GM23248 (cell line): Measurements from ENCODE around the gene NRG3. TPM values are rescaled to one million over a fixed set of nuclear protein-coding genes. Genes with fewer than 3 reads are reported as not detected.

Source experiments
- DNase-seq: peaks from one replicate; pipeline ENCODE4 v3.0.0-alpha.2; 2015
- H2AFZ ChIP-seq: fragments of 200-600 bp; sonication (generic); 2 replicates; pipeline ENCODE4 v1.6.1; 2016; ENCODE audit warnings: antibody characterized with exemption
- H3F3A ChIP-seq: fragments of 200-600 bp; sonication (generic); 2 replicates; pipeline ENCODE4 v1.6.1; 2016; ENCODE audit warnings: mild to moderate bottlenecking, antibody characterized with exemption, mixed run types; ENCODE audit not compliant: insufficient read depth
- H3K27ac ChIP-seq: fragments of 200-600 bp; sonication (generic); 2 replicates; pipeline ENCODE4 v1.5.1; 2016; ENCODE audit warnings: mild to moderate bottlenecking
- H3K27me3 ChIP-seq: fragments of 200-600 bp; sonication (generic); replicated peaks from 2 replicates; pipeline ENCODE4 v1.6.1; 2016; ENCODE audit warnings: mild to moderate bottlenecking; ENCODE audit not compliant: insufficient read depth
- H3K36me3 ChIP-seq: fragments of 200-600 bp; sonication (generic); 2 replicates; pipeline ENCODE4 v1.6.1; 2016; ENCODE audit warnings: low read depth, mild to moderate bottlenecking
- H3K4me1 ChIP-seq: fragments of 200-600 bp; sonication (generic); 2 replicates; pipeline ENCODE4 v1.6.1; 2016; ENCODE audit warnings: mild to moderate bottlenecking; ENCODE audit not compliant: insufficient read depth
- H3K4me2 ChIP-seq: fragments of 200-600 bp; sonication (generic); one replicate; pipeline ENCODE4 v1.6.1; 2016; ENCODE audit warnings: mild to moderate bottlenecking; ENCODE audit not compliant: unreplicated experiment
- H3K4me3 ChIP-seq: fragments of 200-600 bp; sonication (generic); 2 replicates; pipeline ENCODE4 v1.5.1; 2016; ENCODE audit warnings: mild to moderate bottlenecking
- H3K79me2 ChIP-seq: fragments of 200-600 bp; sonication (generic); 2 replicates; pipeline ENCODE4 v1.6.1; 2016; ENCODE audit warnings: mild to moderate bottlenecking; ENCODE audit not compliant: insufficient read depth
- H3K9ac ChIP-seq: fragments of 200-600 bp; sonication (generic); 2 replicates; pipeline ENCODE4 v1.6.1; 2016; ENCODE audit warnings: mild to moderate bottlenecking
- H3K9me2 ChIP-seq: fragments of 200-600 bp; sonication (generic); 2 replicates; pipeline ENCODE4 v1.6.1; 2016; ENCODE audit warnings: mixed run types, mild to moderate bottlenecking, moderate library complexity; ENCODE audit not compliant: insufficient read depth
- H3K9me3 ChIP-seq: fragments of 200-600 bp; sonication (generic); one replicate; pipeline ENCODE4 v1.6.1; 2017; ENCODE audit warnings: low read depth
- H4K20me1 ChIP-seq: fragments of 200-600 bp; sonication (generic); 2 replicates; pipeline ENCODE4 v1.6.0; 2016; ENCODE audit not compliant: insufficient read depth
- EZH2 ChIP-seq: fragments of 200-600 bp; sonication (generic); IDR thresholded peaks from 2 replicates; pipeline ENCODE4 v1.6.1; 2018; ENCODE audit warnings: antibody characterized with exemption, mild to moderate bottlenecking; ENCODE audit not compliant: insufficient read depth, poor library complexity, severe bottlenecking
- EZH2phosphoT487 ChIP-seq: fragments of 200-600 bp; sonication (generic); IDR thresholded peaks from 2 replicates; pipeline ENCODE4 v1.6.1; 2018; ENCODE audit warnings: antibody characterized with exemption, moderate library complexity, mild to moderate bottlenecking, low read depth; ENCODE audit not compliant: insufficient read depth
- WGBS, 2 experiments: methylation state at CpG; one replicate each; pipeline ENCODE4 v1.1.6; 2015 to 2017; ENCODE audit warnings: low lambda C conversion rate in 2 of 2, low coverage in 1 of 2; ENCODE audit errors: missing lambda C conversion rate in 2 of 2; 5-methylcytosine and 5-hydroxymethylcytosine counted together
- in situ Hi-C: fragments of 300-500 bp; cut with MboI; formaldehyde crosslinking; loops from 2 replicates; pipeline ENCODE4 v1.15.0; 2020
- polyA plus RNA-seq: library from polyadenylated mRNA; unstranded; fragments of >200 nt; fragmentation: Nextera tagmentation; extraction: Ambion mirVana; gene quantifications from 2 replicates; pipeline ENCODE4 v1.2.1, GENCODE V29; 2016
- total RNA-seq: library from RNA; depleted of rRNA; stranded (reverse); fragments of >200 nt; shearing (Covaris generic); gene quantifications from 2 replicates; pipeline ENCODE4 v1.2.3, GENCODE V29; 2014

Gene NRG3
- total and polyA plus RNA-seq, 2 experiments from 2014 or later, result not detected

- no peak for DNase-seq
- Histone ChIP-seq H3K36me3 (no peaks in the 10 kb centered on the region), H3F3A (no peaks in the 10 kb centered on the region), H3K4me1 (no peaks in the 10 kb centered on the region), H3K9me2 (no peaks in the 10 kb centered on the region), H3K9me3 (no peaks in the 10 kb centered on the region), H3K4me2 (no peak overlapping the region), H2AFZ (no peak overlapping the region), H3K4me3 (no peak overlapping the region), H4K20me1 (no peaks in the 10 kb centered on the region), H3K9ac (no peak overlapping the region), H3K79me2 (no peaks in the 10 kb centered on the region), H3K27ac (no peak overlapping the region), H3K27me3 (no peaks in the 10 kb centered on the region)
- 4 to 11% methylated on average over 1 of the region's 1 CpG for WGBS, 2 experiments
- no peak for TF ChIP-seq EZH2phosphoT487
- in situ Hi-C loops, result no loop called here
Observed at GRCh38 chr10:82572744-82573143, 697.8 kb downstream of the NRG3 start.

GRCh38 chr10:82574081-82574480 is 699.1 kb downstream of the NRG3 start:
- TF ChIP-seq EZH2phosphoT487, result no peak
- Histone ChIP-seq H3K4me3 (no peak overlapping the region), H4K20me1 (no peaks in the 10 kb centered on the region)

GRCh38 chr10:82575318-82575717 is 700.3 kb downstream of the NRG3 start:
- Histone ChIP-seq H4K20me1 (no peaks in the 10 kb centered on the region), H3K36me3 (no peaks in the 10 kb centered on the region), H3K9me2 (no peaks in the 10 kb centered on the region)

More at GRCh38 chr10:82574081-82574480, 699.1 kb downstream of the NRG3 start:
- no peaks in the 10 kb centered on the region for H3K36me3 ChIP-seq
- in situ Hi-C loops, result no loop called here
- no peaks in the 10 kb centered on the region for H3K79me2 ChIP-seq
- H3K9ac ChIP-seq, result no peak overlapping the region
- no peaks in the 10 kb centered on the region for H3K9me3 ChIP-seq
- no peak overlapping the region for H2AFZ ChIP-seq
- no peaks in the 10 kb centered on the region for H3K9me2 ChIP-seq
- no peak overlapping the region for H3K4me2 ChIP-seq
- no peak overlapping the region for H3K27ac ChIP-seq
- 0% methylated on average over 2 of the region's 2 CpGs for WGBS, 2 experiments
- no peaks in the 10 kb centered on the region for H3K27me3 ChIP-seq
- H3F3A ChIP-seq, result no peaks in the 10 kb centered on the region
- DNase-seq, result no peak
- H3K4me1 ChIP-seq, result no peaks in the 10 kb centered on the region

GRCh38 chr10:82576093-82576492 is 701.1 kb downstream of the NRG3 start:
- H3F3A ChIP-seq, result no peaks in the 10 kb centered on the region
- in situ Hi-C loops, result no loop called here
- no peaks in the 10 kb centered on the region for H3K9me3 ChIP-seq
- TF ChIP-seq EZH2phosphoT487 (no peak), EZH2 (no peak)
- H3K36me3 ChIP-seq, result no peaks in the 10 kb centered on the region
- H3K4me3 ChIP-seq, result no peak overlapping the region
- no peaks in the 10 kb centered on the region for H3K4me1 ChIP-seq
- no peak overlapping the region for H3K4me2 ChIP-seq
- H3K9me2 ChIP-seq, result no peaks in the 10 kb centered on the region
- no peak overlapping the region for H3K9ac ChIP-seq
- DNase-seq, result no peak
- no peaks in the 10 kb centered on the region for H3K79me2 ChIP-seq
- no peaks in the 10 kb centered on the region for H4K20me1 ChIP-seq
- H3K27ac ChIP-seq, result no peak overlapping the region
- no peaks in the 10 kb centered on the region for H3K27me3 ChIP-seq
- H2AFZ ChIP-seq, result no peak overlapping the region

More at GRCh38 chr10:82575318-82575717, 700.3 kb downstream of the NRG3 start:
- Histone ChIP-seq H2AFZ (no peak overlapping the region), H3F3A (no peaks in the 10 kb centered on the region), H3K79me2 (no peaks in the 10 kb centered on the region), H3K27me3 (no peaks in the 10 kb centered on the region), H3K4me2 (no peak overlapping the region), H3K27ac (no peak overlapping the region), H3K9ac (no peak overlapping the region), H3K4me3 (no peak overlapping the region), H3K9me3 (no peaks in the 10 kb centered on the region), H3K4me1 (no peaks in the 10 kb centered on the region)
- TF ChIP-seq EZH2phosphoT487 (no peak), EZH2 (no peak)
- in situ Hi-C loops, result no loop called here
- WGBS, 2 experiments, result 7 to 19% methylated on average over 3 of the region's 3 CpGs
- DNase-seq, result no peak

GRCh38 chr10:82581940-82582339 is 706.9 kb downstream of the NRG3 start:
- Histone ChIP-seq H4K20me1 (no peaks in the 10 kb centered on the region), H3K4me3 (no peak overlapping the region), H3K4me2 (no peak overlapping the region), H3K9me3 (no peaks in the 10 kb centered on the region), H3K9ac (no peak overlapping the region), H3K79me2 (no peaks in the 10 kb centered on the region), H3K27me3 (no peaks in the 10 kb centered on the region), H3K27ac (no peak overlapping the region), H2AFZ (no peak overlapping the region), H3K9me2 (no peaks in the 10 kb centered on the region), H3K4me1 (no peaks in the 10 kb centered on the region), H3K36me3 (no peaks in the 10 kb centered on the region), H3F3A (no peaks in the 10 kb centered on the region)
- DNase-seq, result no peak
- WGBS, 2 experiments, result 10 to 16% methylated on average over 3 of the region's 3 CpGs
- no peak for TF ChIP-seq EZH2
- no peak for TF ChIP-seq EZH2phosphoT487
- in situ Hi-C loops, result no loop called here
